T-cell (primary cell): Measurements from ENCODE around the gene KCNQ1OT1. TPM values are rescaled to one million over a fixed set of nuclear protein-coding genes. Genes with fewer than 3 reads are reported as not detected.
A peak's percentile ranks its signal among the peaks of the same experiment; 100 is the strongest.

Source experiments
- ATAC-seq, 4 experiments: fragments of 200-7000 bp in 3 of 4; fragments of 150-1000 bp in 1 of 4; cut with Tn5 transposase; replicated peaks in 1 of 4; 1 replicate in 3 of 4; 2 replicates in 1 of 4; pipeline ENCODE4 v1.10.0; 2021; ENCODE audit warnings: moderate library complexity in 3 of 4, mild to moderate bottlenecking in 2 of 4, moderate number of reproducible peaks in 1 of 4
- CTCF ChIA-PET, 2 donors: fragments of 300-600 bp; sonication (Branson Sonifier 250); formaldehyde crosslinking; loops; one replicate each; lab custom pipeline; 2022; ENCODE audit warnings: antibody characterized with exemption in 2 of 2; lab: Charles Lee
- POLR2A ChIA-PET, 2 donors: fragments of 300-600 bp; sonication (Branson Sonifier 250); formaldehyde crosslinking; loops; one replicate each; lab custom pipeline; 2022; ENCODE audit warnings: antibody characterized with exemption in 2 of 2; lab: Charles Lee
- DNase-seq, 35 experiments: peaks; one replicate each; pipeline versions ENCODE4 v3.0.0 to v3.0.0-alpha.2; 2013 to 2023
- H3K27ac ChIP-seq: one replicate; pipeline ENCODE4 v1.5.1; 2013; ENCODE audit warnings: low read length
- H3K27me3 ChIP-seq, 2 experiments: replicated peaks in 1 of 2; 1 replicate in 1 of 2; 2 replicates in 1 of 2; pipeline versions ENCODE4 v1.6.1 to v1.7.0; 2013; ENCODE audit warnings: low read length in 1 of 2, mixed read lengths in 1 of 2; ENCODE audit not compliant: control insufficient read depth in 2 of 2, insufficient read depth in 2 of 2; ENCODE audit errors: extremely low read depth in 1 of 2
- H3K36me3 ChIP-seq, 2 donors: 1 replicate in 1 of 2; 2 replicates in 1 of 2; pipeline versions ENCODE4 v1.6.1 to v1.7.0; 2013; ENCODE audit warnings: low read length in 1 of 2; ENCODE audit not compliant: control insufficient read depth in 2 of 2, insufficient read depth in 1 of 2; ENCODE audit errors: extremely low read depth in 1 of 2
- H3K4me1 ChIP-seq, 2 experiments: 1 replicate in 1 of 2; 2 replicates in 1 of 2; pipeline versions ENCODE4 v1.6.1 to v1.7.0; 2013; ENCODE audit warnings: low read length in 2 of 2, mixed read lengths in 1 of 2; ENCODE audit not compliant: insufficient read depth in 2 of 2, control insufficient read depth in 1 of 2; ENCODE audit errors: extremely low read depth in 1 of 2
- H3K4me3 ChIP-seq, 2 donors: 1 replicate in 1 of 2; 2 replicates in 1 of 2; pipeline versions ENCODE4 v1.5.1 to v1.7.0; 2013; ENCODE audit warnings: mild to moderate bottlenecking in 2 of 2, low read length in 1 of 2, moderate library complexity in 1 of 2; ENCODE audit not compliant: control insufficient read depth in 1 of 2; ENCODE audit errors: extremely low read depth in 1 of 2
- H3K9me3 ChIP-seq: 2 replicates; pipeline ENCODE4 v1.7.0; 2013
- H3K27ac Mint-ChIP-seq, 2 donors: one replicate each; pipeline ENCODE4 v1.8.0; 2020 to 2021; ENCODE audit warnings: mild to moderate bottlenecking in 2 of 2, mixed read lengths in 2 of 2
- H3K27me3 Mint-ChIP-seq, 2 donors: one replicate each; pipeline ENCODE4 v1.8.0; 2021 to 2022; ENCODE audit warnings: mixed read lengths in 2 of 2
- H3K36me3 Mint-ChIP-seq: one replicate; pipeline ENCODE4 v1.8.0; 2021; ENCODE audit warnings: mixed read lengths
- H3K4me1 Mint-ChIP-seq, 3 donors: one replicate each; pipeline ENCODE4 v1.8.0; 2020 to 2022; ENCODE audit warnings: mixed read lengths in 3 of 3, mild to moderate bottlenecking in 1 of 3
- H3K4me3 Mint-ChIP-seq, 3 donors: one replicate each; pipeline ENCODE4 v1.8.0; 2020 to 2022; ENCODE audit warnings: mild to moderate bottlenecking in 3 of 3, mixed read lengths in 3 of 3, moderate library complexity in 3 of 3
- H3K9me3 Mint-ChIP-seq, 3 donors: one replicate each; pipeline ENCODE4 v1.8.0; 2020 to 2022; ENCODE audit warnings: mixed read lengths in 3 of 3
- WGBS: methylation state at CpG from one replicate; pipeline ENCODE4 v1.1.5; 2013; ENCODE audit warnings: missing lambda C conversion rate; ENCODE audit not compliant: insufficient coverage; 5-methylcytosine and 5-hydroxymethylcytosine counted together
- total RNA-seq, 35 experiments: library from RNA in 6 of 35; stranded (reverse) in 6 of 35; fragments of 120-200 nt in 1 of 35; gene quantifications; one replicate each; pipeline versions ENCODE4 v1.2.1 to v1.2.4 and lab custom pipeline; 2013 to 2026

KCNQ1OT1 gene
- total RNA-seq, 5 donors from 2014 or later (not counting 1 experiment from before 2014, with no cell fraction given), result 0.30 to 0.42 (median 0.35) TPM

- Histone ChIP-seq H3K4me3 (no peak overlapping the region), H3K4me1 (no peaks in the 10 kb centered on the region), H3K9me3 (no peaks in the 10 kb centered on the region), H3K27me3 (no peaks in the 10 kb centered on the region), H3K27ac (no peak overlapping the region), H3K36me3 (peaks cover 5 to 15% of the 10 kb centered on the region in 2 donors)
- Mint-ChIP-seq H3K4me1 (no peaks in the 10 kb centered on the region), H3K4me3 (no peak overlapping the region), H3K27ac (no peak overlapping the region), H3K36me3 (peaks cover 23% of the 10 kb centered on the region), H3K9me3 (no peaks in the 10 kb centered on the region), H3K27me3 (no peaks in the 10 kb centered on the region)
- WGBS, result 88% methylated on average over 18 of the region's 20 CpGs
- peak in 3 of 35 experiments; percentile 0 to 5 (median 3) for DNase-seq
- POLR2A ChIA-PET, result no interaction called here
- CTCF ChIA-PET, result no interaction called here
- no peak for ATAC-seq
These were observed 112.5 kb downstream of the KCNQ1OT1 start for GRCh38 chr11:2587132-2587930.

GRCh38 chr11:2586793-2587131 lies 113.0 kb downstream of the KCNQ1OT1 start:
- Mint-ChIP-seq H3K4me3 (no peak overlapping the region), H3K36me3 (peaks cover 20% of the 10 kb centered on the region), H3K4me1 (no peaks in the 10 kb centered on the region), H3K9me3 (no peaks in the 10 kb centered on the region), H3K27ac (no peak overlapping the region), H3K27me3 (no peaks in the 10 kb centered on the region)
- POLR2A ChIA-PET, result no interaction called here
- WGBS, result 85% methylated on average over 5 of the region's 5 CpGs
- Histone ChIP-seq H3K36me3 (peaks cover 5 to 15% of the 10 kb centered on the region in 2 donors), H3K27me3 (no peaks in the 10 kb centered on the region), H3K27ac (no peak overlapping the region), H3K4me3 (no peak overlapping the region), H3K9me3 (no peaks in the 10 kb centered on the region), H3K4me1 (no peaks in the 10 kb centered on the region)
- DNase-seq (peak in 2 of 35 experiments; percentile 0 to 8), ATAC-seq (no peak)
- CTCF ChIA-PET, result no interaction called here

GRCh38 chr11:2586087-2586792 lies 113.6 kb downstream of the KCNQ1OT1 start:
- H3K9me3 Mint-ChIP-seq, result no peaks in the 10 kb centered on the region
- Histone ChIP-seq H3K27me3 (no peaks in the 10 kb centered on the region), H3K4me3 (no peak overlapping the region), H3K9me3 (no peaks in the 10 kb centered on the region), H3K4me1 (no peaks in the 10 kb centered on the region), H3K36me3 (peaks cover 5 to 15% of the 10 kb centered on the region in 2 donors), H3K27ac (no peak overlapping the region)
- WGBS, result 89% methylated on average over 15 of the region's 18 CpGs
- ATAC-seq, result no peak
- peak in 1 of 35 experiments; percentile 2 for DNase-seq
- H3K4me3 Mint-ChIP-seq, result no peak overlapping the region
- no peak overlapping the region for H3K27ac Mint-ChIP-seq
- no peaks in the 10 kb centered on the region for H3K4me1 Mint-ChIP-seq
- POLR2A ChIA-PET, result no interaction called here
- H3K27me3 Mint-ChIP-seq, result no peaks in the 10 kb centered on the region
- CTCF ChIA-PET, result no interaction called here
- H3K36me3 Mint-ChIP-seq, result peaks cover 19% of the 10 kb centered on the region

GRCh38 chr11:2585566-2586086 lies 114.2 kb downstream of the KCNQ1OT1 start:
- H3K27ac ChIP-seq, result no peak overlapping the region
- POLR2A ChIA-PET, result no interaction called here

GRCh38 chr11:2584812-2585565 lies 114.8 kb downstream of the KCNQ1OT1 start:
- 95% methylated on average over 15 of the region's 18 CpGs for WGBS
- Histone ChIP-seq H3K27me3 (no peaks in the 10 kb centered on the region), H3K9me3 (no peaks in the 10 kb centered on the region), H3K36me3 (peaks cover 5 to 9% of the 10 kb centered on the region in 2 donors), H3K4me1 (no peaks in the 10 kb centered on the region), H3K27ac (no peak overlapping the region), H3K4me3 (no peak overlapping the region)
- Mint-ChIP-seq H3K9me3 (no peaks in the 10 kb centered on the region), H3K36me3 (peaks cover 10% of the 10 kb centered on the region), H3K4me1 (no peaks in the 10 kb centered on the region), H3K4me3 (no peak overlapping the region), H3K27ac (no peak overlapping the region), H3K27me3 (no peaks in the 10 kb centered on the region)
- peak in 5 of 35 experiments; percentile 0 to 16 (median 4) for DNase-seq
- no peak for ATAC-seq
- ChIA-PET CTCF (no interaction called here), POLR2A (no interaction called here)

More at GRCh38 chr11:2585566-2586086, 114.2 kb downstream of the KCNQ1OT1 start:
- no peaks in the 10 kb centered on the region for H3K27me3 ChIP-seq
- Mint-ChIP-seq H3K27me3 (no peaks in the 10 kb centered on the region), H3K4me3 (no peak overlapping the region), H3K9me3 (no peaks in the 10 kb centered on the region), H3K36me3 (peaks cover 14% of the 10 kb centered on the region), H3K4me1 (no peaks in the 10 kb centered on the region), H3K27ac (no peak overlapping the region)
- peaks cover 5 to 10% of the 10 kb centered on the region in 2 donors for H3K36me3 ChIP-seq
- ATAC-seq (no peak), DNase-seq (peak in 2 of 35 experiments; percentile 0 to 8)
- no peak overlapping the region for H3K4me3 ChIP-seq
- H3K9me3 ChIP-seq, result no peaks in the 10 kb centered on the region
- no peaks in the 10 kb centered on the region for H3K4me1 ChIP-seq
- CTCF ChIA-PET, result no interaction called here
- 92% methylated on average over 5 of the region's 6 CpGs for WGBS

GRCh38 chr11:2584434-2584811 lies 115.4 kb downstream of the KCNQ1OT1 start:
- Mint-ChIP-seq H3K4me3 (no peak overlapping the region), H3K27ac (no peak overlapping the region), H3K27me3 (no peaks in the 10 kb centered on the region), H3K36me3 (peaks cover 7% of the 10 kb centered on the region), H3K9me3 (no peaks in the 10 kb centered on the region), H3K4me1 (no peaks in the 10 kb centered on the region)
- no peak overlapping the region for H3K27ac ChIP-seq
- no peaks in the 10 kb centered on the region for H3K9me3 ChIP-seq
- H3K4me1 ChIP-seq, result no peaks in the 10 kb centered on the region
- 94% methylated on average over 3 of the region's 4 CpGs for WGBS
- no peak for DNase-seq
- ATAC-seq, result no peak
- ChIA-PET CTCF (no interaction called here), POLR2A (no interaction called here)
- H3K27me3 ChIP-seq, result no peaks in the 10 kb centered on the region
- H3K4me3 ChIP-seq, result no peak overlapping the region
- H3K36me3 ChIP-seq, result peaks cover 5 to 9% of the 10 kb centered on the region in 2 donors
